Measurements from ENCODE around the gene TMCO2.
"Not testable (repeated sequence)": the region's sequence is repeated elsewhere in the genome, so short reads cannot be mapped to it uniquely, and the experiment has no call there.

DNA sequence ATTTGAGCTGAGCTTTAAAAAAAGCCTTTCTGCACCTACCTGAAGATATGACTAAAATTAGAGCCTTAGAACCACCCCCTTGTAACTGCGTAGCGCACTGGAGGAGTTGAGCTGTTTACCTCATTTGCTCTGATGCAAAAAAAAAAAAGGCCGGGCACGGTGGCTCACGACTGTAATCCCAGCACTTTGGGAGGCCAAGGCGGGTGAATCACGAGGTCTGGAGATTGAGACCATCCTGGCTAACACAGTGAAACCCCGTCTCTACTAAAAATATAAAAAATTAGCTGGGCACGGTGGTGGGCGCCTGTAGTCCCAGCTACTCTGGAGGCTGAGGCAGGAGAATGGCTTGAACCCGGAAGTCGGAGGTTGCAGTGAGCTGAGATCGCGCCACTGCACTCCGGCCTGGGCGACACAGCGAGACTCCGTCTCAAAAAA is 26.2 kb upstream of the TMCO2 start:
- not testable (repeated sequence) for TF ChIP-seq CTCF (conservative IDR thresholded peaks at IDR 0.05; ENCODE audit: low read length); EZH2phosphoT487 (IDR thresholded peaks at IDR 0.05; ENCODE audit: borderline replicate concordance, low read depth, low read length)

Measured in OCI-LY7 (cell line).